Panc1 (cell line): ENCODE data around the gene FEM1B.

ENCODE experiments used
- POLR2AphosphoS5 ChIP-seq: IDR thresholded peaks from 2 replicates; pipeline ENCODE4 v1.6.1; 2012; ENCODE audit warnings: mild to moderate bottlenecking, low read depth, low read length, moderate library complexity
- TF ChIP-seq, protein P1 (sequence below): fragments of 450-650 bp; IDR thresholded peaks from 2 replicates; pipeline ENCODE4 v1.5.1; 2017; ENCODE audit warnings: mild to moderate bottlenecking

- TF ChIP-seq, protein P1, sequence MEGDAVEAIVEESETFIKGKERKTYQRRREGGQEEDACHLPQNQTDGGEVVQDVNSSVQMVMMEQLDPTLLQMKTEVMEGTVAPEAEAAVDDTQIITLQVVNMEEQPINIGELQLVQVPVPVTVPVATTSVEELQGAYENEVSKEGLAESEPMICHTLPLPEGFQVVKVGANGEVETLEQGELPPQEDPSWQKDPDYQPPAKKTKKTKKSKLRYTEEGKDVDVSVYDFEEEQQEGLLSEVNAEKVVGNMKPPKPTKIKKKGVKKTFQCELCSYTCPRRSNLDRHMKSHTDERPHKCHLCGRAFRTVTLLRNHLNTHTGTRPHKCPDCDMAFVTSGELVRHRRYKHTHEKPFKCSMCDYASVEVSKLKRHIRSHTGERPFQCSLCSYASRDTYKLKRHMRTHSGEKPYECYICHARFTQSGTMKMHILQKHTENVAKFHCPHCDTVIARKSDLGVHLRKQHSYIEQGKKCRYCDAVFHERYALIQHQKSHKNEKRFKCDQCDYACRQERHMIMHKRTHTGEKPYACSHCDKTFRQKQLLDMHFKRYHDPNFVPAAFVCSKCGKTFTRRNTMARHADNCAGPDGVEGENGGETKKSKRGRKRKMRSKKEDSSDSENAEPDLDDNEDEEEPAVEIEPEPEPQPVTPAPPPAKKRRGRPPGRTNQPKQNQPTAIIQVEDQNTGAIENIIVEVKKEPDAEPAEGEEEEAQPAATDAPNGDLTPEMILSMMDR, result no peak
- no peak for TF ChIP-seq POLR2AphosphoS5
Measured at GRCh38 chr15:68239025-68239424, 38.5 kb upstream of the FEM1B start.
